ENCODE measurements around the gene LCMT2.
A peak's percentile ranks its signal among the peaks of the same experiment; 100 is the strongest.
"Not testable (repeated sequence)": the region's sequence is repeated elsewhere in the genome, so short reads cannot be mapped to it uniquely, and the experiment has no call there.

The LCMT2 gene

GRCh38 chr15:43316016-43316970, 14.1 kb downstream of the LCMT2 start:
- DNase-seq, result no peak

GRCh38 chr15:43314171-43314570, 16.2 kb downstream of the LCMT2 start:
- no peak for DNase-seq

GRCh38 chr15:43312378-43312777, 18.0 kb downstream of the LCMT2 start:
- DNase-seq, result no peak

DNA sequence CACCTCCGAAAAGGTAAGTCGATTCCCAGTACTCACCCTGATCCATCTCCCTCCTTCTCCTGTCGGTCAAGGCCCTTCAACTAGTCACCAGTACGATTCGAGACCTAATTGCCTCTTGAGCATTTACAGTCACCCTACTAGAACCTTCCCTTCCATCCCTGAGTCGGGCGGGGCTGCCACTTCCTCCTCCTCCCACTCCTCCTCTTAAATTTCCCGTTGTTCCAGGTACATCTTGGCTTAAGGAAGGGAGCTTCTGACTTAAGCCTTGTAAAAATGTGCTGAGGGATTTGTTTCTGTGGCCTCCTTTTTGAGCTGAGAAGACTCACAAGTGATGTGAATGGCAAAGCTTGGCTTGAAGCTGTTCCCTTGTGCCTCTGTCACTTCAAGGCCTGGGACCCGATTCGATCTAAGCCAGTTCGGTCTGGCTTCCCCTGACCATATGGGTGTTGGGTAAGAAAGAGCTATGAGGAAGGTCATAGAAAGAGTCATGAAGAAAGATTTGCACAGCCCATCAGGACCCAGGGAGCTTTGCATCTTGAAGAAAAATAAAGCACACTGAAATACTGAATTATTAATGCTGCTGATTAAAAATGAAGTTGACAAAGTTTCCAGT, 28.1 kb downstream of the LCMT2 start, which contains the start of gene TGM7:
Gene TGM7, minus strand, starts transcription at position 51 of the 613 bp plus-strand sequence.
- DNase-seq, result no peak

DNA sequence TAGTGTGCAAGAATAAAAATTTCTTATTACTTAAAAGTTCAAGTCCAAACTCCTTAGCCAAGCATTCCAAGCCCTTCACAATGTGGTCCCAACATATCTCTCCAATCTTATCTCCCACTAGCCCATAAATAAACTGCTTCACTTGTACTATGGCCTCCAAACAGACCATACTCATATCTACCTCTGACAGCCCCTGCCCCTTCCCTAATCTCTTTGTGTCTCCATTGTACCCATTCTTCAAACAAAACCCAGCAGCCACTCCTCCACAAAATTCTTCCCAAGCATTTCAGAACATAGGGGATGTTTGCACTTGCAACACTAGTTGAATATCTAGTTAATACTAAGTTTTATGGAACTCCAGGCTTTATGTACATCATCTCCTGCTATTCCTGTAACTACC, 30.5 kb downstream of the LCMT2 start:
- DNase-seq, result no peak

DNA sequence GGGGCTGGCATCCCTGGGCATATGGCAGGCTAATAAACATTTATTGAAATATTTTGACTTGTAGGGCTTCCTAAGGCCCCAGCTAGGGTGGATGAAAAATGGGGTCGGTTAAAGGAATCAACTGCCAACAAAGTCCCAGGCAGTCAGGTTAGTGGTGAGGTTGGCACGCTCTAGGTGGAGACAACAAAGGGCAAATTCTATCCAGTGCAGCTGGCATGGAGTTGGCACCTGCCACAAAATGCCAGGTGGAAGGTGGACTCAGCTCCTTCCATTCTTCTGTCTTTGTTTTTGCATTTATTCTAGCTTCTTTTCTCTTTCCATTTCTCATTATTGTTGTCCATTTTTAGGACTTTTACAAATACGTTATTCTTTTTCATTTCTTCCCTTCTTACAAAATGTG, 31.0 kb downstream of the LCMT2 start:
- DNase-seq, result no peak

DNA sequence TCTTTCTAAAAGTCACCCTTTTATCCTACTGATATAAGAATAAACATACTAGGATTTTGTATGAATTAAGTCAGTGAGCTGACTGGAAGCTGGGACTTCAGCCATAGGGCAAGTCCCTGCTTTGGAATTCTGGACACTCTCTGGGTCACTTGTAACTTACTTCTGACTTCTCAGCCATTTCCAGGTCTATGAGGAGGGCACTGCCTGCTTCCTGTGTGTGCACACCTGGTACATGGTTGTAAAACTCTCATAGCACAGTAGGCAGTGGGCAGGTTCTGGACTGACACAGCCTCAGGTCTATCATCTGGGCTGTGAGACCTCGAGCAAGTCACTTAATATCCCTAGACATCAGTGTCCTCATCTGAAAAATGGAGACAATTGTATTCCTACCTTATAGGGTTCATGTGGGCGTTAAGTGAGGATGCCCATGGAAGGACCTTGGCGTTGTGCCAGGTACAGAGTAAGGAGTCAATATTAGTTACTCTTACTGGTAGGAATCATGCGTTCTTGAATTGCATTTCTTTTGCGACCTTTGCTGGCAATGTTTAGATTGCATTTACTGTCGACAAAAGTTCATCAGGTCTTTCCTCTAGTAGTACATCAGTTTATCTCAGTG, 36.2 kb downstream of the LCMT2 start:
- DNase-seq, result no peak

- no peak for DNase-seq
Observed at GRCh38 chr15:43293432-43293831, 36.9 kb downstream of the LCMT2 start.

GRCh38 chr15:43292375-43293078, 37.8 kb downstream of the LCMT2 start:
- DNase-seq, result no peak

- DNase-seq, result not testable (repeated sequence)
Observed at GRCh38 chr15:43289656-43290055, 40.7 kb downstream of the LCMT2 start.

- no peak for DNase-seq
Observed at GRCh38 chr15:43287254-43287653, 43.1 kb downstream of the LCMT2 start.

DNA sequence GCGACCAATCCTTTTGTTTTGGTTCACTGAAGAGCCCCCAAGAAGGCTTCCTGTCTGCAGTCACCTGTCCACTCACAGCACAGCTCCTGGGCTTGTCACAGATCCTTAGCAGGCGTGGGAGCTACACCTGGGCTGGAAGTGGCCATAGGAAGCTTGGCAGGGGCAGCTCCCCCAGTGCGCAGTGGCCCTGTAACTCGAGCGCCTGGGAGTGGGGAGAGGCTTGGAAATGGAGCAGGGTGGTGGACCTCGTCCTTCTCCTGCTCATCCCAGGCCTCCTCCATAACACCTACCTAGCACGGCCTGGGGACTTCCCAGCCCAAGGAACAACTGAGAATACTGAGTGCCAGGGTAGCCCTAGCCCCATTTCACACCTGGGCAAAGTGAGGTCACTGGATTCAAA, 44.3 kb downstream of the LCMT2 start:
- no peak for DNase-seq

DNA sequence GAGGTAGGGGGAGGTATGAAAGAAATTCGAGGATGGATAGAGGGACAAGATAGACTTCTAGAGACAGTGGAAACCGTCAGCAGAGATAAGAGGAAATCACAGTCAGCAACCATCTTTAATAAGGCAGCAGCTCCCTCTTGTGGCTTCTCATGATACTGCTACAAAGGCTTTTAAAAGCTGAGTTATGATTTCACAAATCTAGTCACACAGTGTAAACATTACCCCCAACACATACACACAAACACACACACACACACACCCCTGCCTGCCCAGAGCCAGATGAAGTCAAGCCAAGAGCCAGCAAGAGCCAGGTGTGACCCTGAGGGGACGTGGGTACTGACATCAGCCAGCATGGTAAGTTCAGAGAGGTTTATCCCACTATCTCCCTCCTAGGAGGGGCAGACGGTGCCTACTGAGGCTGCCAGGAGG, 44.8 kb downstream of the LCMT2 start:
- peak; percentile 71 for DNase-seq

DNA sequence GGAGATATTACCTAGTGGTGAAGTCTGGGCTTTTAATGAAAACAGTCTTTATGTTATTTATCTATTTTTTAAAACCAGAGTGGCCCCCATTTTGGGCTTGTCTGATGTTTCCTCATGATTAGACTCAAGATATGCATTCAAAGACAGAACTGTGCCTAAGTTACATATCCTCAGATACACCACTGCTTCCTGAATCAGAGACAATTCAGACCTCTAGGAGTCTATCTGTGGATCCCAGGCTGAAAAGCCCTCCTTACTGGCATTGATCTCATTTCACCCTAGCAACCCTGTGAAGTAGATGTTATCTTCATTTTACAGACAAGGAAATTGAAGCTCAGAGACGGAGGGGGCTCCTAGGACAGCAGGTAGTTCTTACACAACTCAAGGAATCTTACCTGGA, 46.8 kb downstream of the LCMT2 start:
- DNase-seq, result no peak

GRCh38 chr15:43281926-43282602, 48.3 kb downstream of the LCMT2 start:
- no peak for DNase-seq

- no peak for DNase-seq
Observed at GRCh38 chr15:43280996-43281395, 49.4 kb downstream of the LCMT2 start.

DNA sequence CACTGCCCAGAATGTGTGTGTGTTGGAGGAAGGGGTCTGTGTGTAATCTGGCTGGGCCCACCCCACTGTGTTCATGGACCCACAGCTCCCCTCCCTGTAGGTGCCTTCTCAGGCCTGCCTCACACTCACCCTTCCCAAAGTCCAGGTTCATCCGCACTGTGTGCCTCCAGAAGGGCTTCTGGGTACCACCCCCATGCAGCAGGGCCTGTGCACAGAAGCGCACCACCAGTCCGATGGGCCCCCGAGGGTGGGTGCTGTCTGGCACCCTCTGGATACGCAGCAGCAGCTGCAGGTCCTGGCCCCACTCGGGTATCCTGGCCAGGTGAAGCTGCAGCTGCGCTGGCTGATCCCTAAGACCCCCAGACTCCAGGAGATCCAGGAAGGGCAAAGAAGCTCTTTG, 50.9 kb downstream of the LCMT2 start:
- no peak for DNase-seq

DNA sequence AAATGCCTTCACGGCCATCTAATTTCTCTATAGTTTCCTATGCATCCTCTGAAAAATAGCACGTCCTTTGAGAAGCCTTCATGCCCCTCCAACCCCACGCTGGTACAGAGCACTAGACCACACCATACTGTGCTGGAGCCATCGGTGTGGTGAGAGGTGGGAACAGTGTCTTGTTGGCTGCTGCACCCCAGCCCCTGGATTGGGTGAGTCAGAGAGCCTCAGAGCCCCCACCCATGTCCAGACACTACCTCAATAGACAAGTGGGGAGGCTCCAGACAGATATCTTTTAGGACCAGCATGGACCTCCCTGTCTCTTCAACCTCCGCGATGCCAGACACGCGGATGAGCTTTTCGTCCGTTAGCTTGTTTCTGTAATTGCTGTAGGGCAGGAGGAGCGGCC, 51.5 kb downstream of the LCMT2 start:
- DNase-seq, result no peak

- DNase-seq, result no peak
Observed at GRCh38 chr15:43277901-43278300, 52.5 kb downstream of the LCMT2 start.

DNA sequence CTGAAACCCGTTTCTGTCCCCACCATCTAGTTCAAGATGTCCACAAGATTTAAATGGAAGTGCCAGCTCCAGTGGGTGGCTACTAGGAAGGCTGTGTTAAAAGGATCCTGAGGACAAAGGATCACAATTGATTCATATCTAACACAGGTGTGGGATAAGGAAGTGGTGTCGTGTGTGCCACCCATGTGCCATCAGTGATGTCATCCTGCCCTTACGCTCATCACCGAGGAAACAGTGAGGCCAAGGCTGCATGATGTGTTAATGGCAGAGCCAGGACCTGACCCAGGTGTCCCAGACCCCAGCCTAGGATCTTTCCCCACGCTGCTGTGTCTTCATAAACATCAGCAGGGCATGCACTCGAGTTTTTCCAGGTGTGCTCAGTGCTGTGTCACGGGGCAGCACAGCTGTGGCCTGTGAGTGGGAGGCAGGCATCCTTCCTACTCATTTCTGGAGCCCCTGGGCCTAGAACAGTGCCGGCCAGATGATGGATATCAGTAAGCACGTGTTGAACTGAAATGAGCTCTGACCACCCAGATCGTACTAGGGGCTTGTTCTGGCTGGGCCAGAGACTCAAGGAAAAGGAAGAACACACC, 53.0 kb downstream of the LCMT2 start:
- DNase-seq, result no peak

GRCh38 chr15:43276563-43277200, 53.7 kb downstream of the LCMT2 start:
- no peak for DNase-seq

All from CD4-positive, alpha-beta T cell treated with Interleukin-21 for 1 hour (primary cell).